ENCODE data around the gene SPCS3.
"Not testable (repeated sequence)": the region's sequence is repeated elsewhere in the genome, so short reads cannot be mapped to it uniquely, and the experiment has no call there.

Gene SPCS3

GRCh38 chr4:176319704-176320339 is at the start of gene SPCS3:
SPCS3 (plus strand) TSS chr4:176319966; CDS start chr4:176320077, 111 bp downstream.
- peak; percentile 94 for DNase-seq

GRCh38 chr4:176270669-176271068 is 49.1 kb upstream of the SPCS3 start:
- DNase-seq: no peak

DNA sequence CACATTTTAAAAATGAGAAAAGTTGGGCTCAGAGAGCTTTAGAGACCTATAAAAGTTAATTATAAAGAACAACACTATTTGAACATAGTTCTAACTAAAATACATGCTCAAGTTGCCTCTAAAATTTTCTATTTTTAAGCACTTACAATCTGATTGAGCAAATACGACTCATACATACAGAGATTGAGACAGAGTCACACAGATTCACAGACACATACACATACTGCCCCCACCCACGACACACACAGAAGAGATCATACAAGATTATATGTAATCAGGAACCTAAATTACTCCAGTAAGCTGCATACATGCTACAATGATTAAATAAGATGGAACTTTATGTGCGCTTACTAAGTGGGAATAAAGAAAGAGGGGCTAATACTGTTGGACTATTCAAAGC is 48.0 kb upstream of the SPCS3 start:
- DNase-seq: no peak

GRCh38 chr4:176272799-176273198 is 47.0 kb upstream of the SPCS3 start:
- DNase-seq: no peak

- no peak for DNase-seq
These were observed 46.0 kb upstream of the SPCS3 start for GRCh38 chr4:176273736-176274135.

DNA sequence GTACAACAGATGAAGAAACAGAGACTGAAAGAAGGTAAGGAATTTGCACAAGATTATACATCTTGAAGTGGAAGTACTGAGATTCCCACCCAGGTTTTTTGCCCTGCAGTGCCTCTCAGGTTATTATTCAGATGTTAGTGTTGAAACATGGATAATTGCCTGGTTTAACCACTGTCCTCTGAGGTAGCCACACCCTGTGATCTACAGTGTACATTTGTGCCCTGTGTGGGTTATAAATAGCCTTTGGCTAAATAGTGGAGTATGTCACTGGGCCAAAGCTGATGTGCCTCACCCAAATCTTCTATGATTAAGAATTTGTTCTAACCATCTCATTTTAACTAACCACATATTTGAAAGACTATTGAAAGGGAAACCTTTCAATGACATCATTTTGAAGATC is 45.3 kb upstream of the SPCS3 start:
- no peak for DNase-seq

GRCh38 chr4:176276710-176277109 is 43.1 kb upstream of the SPCS3 start:
- DNase-seq: no peak

DNA sequence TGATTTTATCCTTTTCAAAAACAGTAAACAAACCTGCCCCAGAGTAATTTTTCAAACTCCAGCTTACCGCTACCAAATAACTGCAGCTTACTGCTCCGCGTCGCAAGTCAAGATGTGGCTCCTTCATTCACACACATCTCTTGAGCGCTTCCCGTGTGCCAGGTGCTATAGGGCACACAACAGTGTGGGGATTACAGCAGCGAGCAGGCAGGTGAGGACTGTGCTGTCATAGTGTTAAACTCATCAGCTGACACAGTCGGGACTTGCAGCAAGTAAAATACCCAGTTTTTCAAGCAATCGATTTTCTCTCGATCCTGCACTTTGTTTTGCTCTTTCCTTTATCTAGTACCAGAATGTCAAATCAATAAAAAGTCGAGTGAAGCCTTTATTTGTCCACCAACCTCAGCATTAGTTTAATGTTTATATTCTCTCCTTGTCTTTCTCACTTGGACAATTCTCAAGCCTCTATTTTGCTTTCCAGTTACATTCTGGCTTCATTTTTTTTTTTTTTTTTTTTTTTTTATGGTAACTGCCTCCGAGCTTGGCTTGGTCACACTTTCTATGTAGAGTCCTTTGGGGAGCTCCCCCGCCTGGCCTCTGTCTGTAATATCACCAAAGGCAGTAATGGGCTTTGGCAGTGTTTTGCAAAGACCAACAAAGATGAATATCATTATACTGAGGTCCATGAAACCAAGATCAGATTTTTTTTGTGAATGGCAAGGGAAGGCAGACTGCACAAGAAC is 42.4 kb upstream of the SPCS3 start:
- peak; percentile 6 for DNase-seq

DNA sequence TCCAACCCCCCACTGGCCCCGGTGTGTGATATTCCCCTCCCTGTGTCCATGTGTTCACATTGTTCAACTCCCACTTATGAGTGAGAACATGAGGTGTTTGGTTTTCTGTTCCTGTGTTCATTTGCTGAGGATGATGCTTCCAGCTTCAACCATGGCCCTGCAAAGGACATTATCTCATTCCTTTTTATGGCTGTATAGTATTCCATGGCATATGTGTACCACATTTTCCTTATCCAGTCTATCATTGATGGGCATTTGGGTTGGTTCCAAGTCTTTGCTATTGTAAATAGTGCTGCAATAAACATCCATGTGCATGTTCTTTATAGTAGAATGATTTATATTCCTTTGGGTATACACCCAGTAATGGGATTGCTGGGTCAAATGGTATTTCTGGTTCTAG is 40.2 kb upstream of the SPCS3 start:
- DNase-seq: not testable (repeated sequence)

DNA sequence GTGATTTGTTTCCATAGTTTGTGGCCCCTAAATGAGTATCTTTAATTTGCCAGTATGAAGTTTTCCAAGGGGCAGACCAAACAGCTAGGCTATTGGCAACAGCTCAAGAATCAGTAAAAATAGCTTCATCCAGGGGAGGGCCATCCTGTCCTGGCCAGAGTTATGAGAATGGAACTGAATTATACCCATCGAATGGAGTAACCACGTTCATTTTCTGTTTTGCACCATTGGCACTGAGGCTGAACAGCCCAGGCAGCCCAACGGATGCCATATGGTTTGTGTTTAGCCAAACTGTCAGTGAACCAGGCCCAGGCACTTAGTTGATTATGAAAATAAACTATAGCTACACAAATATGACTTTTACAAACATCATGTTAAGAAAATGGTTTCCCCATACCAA is 33.0 kb upstream of the SPCS3 start:
- no peak for DNase-seq

DNA sequence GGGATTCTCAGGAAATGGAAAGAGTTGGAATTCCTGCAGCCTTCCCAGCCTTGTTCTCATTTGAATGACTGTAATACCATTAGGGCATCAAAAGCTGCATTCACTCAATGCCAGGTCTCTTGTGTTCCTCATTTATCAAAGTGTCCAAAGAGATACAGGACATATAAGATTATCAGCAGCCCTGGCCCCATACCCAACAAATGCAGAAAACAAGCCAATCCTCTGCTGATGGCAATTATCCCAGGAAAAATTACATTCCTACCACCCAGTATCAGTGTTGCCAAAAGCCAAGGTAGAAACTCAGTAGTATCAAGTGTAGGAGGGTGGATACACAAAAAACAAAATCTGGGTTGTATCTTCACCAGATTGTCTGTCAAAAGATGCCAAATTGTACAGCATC is 32.2 kb upstream of the SPCS3 start:
- no peak for DNase-seq

GRCh38 chr4:176288020-176288419 is 31.7 kb upstream of the SPCS3 start:
- no peak for DNase-seq

DNA sequence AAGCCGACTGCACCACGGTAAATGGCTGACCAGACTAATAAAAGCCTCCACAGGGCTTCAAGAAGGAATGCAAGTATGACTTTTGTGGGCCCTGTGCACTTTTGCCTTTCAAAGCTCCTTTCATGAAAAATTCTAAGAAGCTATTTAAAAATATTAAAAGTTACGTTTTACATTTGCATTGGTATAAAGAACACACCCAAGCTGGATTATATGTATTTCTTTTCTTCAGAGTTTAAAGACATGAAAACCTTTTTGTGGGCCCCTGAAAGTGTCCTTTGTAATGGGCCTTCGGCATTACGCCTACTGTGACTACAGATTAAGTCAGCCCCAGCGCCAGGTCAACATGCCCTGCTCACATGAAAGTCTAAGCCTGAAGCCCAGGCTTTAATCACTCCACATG is 30.2 kb upstream of the SPCS3 start:
- DNase-seq: no peak

- DNase-seq: no peak
These were observed 29.2 kb upstream of the SPCS3 start for GRCh38 chr4:176290520-176290919.

GRCh38 chr4:176291748-176292147 is 28.0 kb upstream of the SPCS3 start:
- DNase-seq: no peak

- no peak for DNase-seq
These were observed 26.8 kb upstream of the SPCS3 start for GRCh38 chr4:176292920-176293319.

DNA sequence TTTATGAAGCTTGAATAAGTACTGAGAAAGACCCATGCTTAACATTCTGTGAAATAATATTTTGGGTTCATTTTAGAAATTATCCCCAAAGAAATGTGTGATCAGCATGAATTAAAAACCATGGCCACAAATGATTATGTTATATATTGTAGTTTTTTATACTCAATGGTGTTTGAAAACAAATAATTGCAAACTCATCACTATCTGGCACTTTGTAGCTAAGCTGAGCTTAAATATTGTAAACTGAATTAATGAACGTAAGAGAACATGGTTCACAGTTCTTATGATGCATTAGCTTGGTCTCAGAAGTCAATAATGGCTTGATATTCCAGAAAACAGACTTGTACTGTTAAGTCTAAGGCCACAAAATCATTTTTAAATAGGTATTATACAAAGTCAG is 26.1 kb upstream of the SPCS3 start:
- no peak for DNase-seq

DNA sequence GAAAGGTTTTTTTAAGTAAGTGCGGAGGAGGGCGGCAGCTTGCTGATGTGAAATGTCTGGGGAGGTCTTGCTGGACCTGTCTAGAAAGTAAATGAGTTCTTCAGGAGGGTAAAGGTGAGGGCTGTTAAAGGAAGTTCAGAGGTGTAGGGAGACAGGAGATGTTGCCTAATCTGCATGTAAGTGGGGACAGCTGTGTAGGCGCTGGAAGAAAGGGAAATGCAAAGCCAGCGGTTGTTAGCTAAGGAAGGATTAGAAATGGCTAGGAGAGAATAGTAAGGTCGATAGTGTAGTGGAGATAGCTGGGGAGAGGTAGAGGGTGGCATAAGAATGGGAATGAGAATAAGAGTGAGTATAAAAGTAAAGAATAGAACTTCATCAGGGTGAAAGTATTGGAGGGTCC is 23.9 kb upstream of the SPCS3 start:
- DNase-seq: not testable (repeated sequence)

DNA sequence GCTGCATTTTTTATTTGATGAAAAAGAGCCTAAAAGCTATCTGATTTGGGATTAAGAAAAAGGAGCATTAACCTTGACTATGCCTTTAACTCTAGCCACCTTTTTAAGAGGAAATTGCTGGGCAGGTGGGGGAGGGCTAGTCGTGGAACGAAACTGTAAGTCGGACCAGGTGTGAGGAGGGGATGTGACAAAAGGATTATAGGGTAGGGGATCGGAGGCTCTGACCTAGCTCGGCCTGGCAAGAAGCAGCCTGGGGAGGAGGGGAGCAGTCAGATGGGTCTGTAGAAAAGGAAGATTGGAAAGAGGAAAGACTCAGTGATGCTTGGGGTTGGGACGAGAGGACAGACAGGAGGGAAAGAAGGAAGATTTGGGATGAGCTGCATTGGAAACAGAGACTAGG is 21.1 kb upstream of the SPCS3 start:
- no peak for DNase-seq

DNA sequence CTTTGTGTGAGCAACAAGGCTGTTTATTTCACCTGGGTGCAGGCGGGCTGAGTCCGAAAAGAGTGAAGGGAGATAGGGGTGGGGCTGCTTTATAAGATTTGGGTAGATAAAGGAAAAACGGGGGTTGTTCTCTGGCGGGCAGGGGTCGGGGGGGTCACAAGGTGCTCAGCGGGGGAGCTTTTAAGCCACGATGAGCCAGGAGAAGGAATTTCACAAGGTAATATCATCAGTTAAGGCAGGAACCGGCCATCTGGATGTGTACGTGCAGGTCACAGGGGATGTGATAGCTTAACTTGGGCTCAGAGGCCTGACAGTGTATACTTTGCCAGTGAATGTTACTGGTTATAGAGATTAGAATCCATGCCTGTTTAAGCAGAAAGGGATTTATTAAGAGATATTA is 19.7 kb upstream of the SPCS3 start:
- DNase-seq: no peak

DNA sequence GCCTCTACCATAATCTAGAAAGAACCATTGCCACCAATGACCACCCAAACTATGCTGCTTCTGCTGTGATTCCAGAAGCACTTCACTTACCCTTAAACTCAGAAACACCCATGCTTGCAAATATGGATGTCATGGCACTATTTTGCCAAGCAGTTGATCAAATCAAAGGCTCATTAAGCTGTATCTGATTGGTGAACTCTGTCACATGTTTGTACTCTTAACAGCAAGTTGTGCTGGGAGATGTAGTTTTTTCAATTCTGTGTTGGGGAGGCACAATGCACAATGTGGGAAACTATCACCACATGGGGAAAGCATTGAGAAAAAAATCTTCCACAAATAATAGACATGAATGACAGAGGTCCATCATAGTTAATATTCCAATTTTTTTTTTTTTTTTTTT is 19.2 kb upstream of the SPCS3 start:
- DNase-seq: no peak

DNA sequence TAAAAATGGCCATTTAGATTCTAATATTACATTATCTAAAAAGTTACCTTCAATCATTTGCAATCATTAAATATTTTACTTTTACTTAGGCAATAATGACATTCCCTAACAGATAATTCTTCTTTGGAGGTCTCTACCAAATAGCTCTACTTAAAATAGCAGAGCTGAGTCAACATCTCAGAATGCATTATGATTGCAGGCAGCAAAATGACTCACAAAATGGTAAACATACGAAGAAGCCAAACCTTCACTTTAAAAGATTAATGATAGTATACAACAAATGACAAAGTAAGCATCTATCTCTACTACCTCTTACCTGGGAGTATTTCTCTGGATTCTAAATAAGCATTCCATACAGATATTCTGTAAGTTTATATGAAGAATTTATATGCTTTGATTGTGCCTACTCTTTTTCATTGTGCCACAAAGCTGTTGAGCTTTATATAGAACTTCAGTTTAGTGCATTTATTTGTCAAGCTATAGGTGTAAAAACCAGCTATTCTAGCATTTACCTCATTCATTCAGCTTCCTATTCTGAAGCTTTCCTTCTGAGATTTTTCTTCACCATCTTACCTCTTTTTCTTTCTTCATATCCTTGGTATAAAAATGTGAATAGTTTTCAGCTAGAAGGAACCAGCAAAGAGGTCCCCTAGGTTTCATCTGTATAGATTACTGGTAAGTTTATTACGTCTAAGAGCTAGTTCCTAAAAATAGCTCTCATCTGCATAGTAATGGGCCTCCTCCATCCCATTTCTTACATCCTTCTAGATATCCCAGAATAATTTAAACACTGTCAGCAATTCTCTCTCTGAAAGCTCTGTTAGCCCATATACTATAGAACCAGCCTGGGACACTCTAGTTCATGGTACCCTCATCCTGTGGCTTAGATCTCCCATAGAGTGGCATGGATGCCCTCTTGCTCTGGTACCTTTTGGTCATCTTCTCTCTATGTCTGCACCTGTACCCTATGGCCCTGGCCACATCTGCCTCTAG is 17.2 kb upstream of the SPCS3 start:
- DNase-seq: no peak

DNA sequence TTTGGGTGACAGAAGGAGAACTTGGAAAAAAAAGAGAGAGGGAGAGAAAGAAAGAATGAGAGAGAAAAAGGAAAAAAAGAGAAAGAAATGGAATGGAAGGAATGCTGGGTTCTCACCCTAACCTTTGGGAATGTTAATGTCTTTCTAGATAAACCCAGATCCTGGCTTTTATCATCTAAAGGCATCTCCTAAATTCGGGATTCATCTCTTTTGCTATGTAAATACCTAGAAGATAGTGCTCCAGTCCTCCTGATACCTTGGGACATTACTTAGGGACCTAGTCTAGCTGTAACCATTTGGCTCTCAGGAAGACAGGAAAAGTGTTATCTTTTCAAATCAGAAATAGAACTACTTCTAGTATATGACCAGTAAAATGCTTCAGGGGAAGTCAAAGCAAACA is 15.8 kb upstream of the SPCS3 start:
- no peak for DNase-seq

Data from CD4-positive, alpha-beta T cell treated with Interleukin-21 for 1 hour (primary cell).